Lower lobe of right lung (tissue), 2 donors: ENCODE measurements around the gene SHROOM1. TPM values are rescaled to one million over a fixed set of nuclear protein-coding genes. Genes with fewer than 3 reads are reported as not detected.

Source experiments
- ATAC-seq, 2 donors: fragments of 200-7000 bp; cut with Tn5 transposase; one replicate each; pipeline ENCODE4 v1.9.1; 2020 to 2022; ENCODE audit warnings: mild to moderate bottlenecking in 2 of 2, moderate library complexity in 2 of 2
- DNase-seq: peaks from one replicate; pipeline ENCODE4 v3.0.0-alpha.2; 2020
- H3K27ac ChIP-seq: fragments of 200-600 bp; one replicate; pipeline ENCODE4 v1.8.0; 2022
- H3K27me3 ChIP-seq: fragments of 200-600 bp; one replicate; pipeline ENCODE4 v1.8.0; 2022; ENCODE audit warnings: low read depth
- H3K36me3 ChIP-seq: fragments of 200-600 bp; one replicate; pipeline ENCODE4 v1.8.0; 2022; ENCODE audit warnings: mild to moderate bottlenecking
- H3K4me1 ChIP-seq: fragments of 200-600 bp; one replicate; pipeline ENCODE4 v1.8.0; 2022
- H3K4me3 ChIP-seq: fragments of 200-600 bp; one replicate; pipeline ENCODE4 v1.8.0; 2022; ENCODE audit warnings: mild to moderate bottlenecking
- H3K9me3 ChIP-seq: fragments of 200-600 bp; one replicate; pipeline ENCODE4 v1.8.0; 2022
- intact Hi-C: fragments of 100-400 bp; cut with DNase I; formaldehyde crosslinking; loops from one replicate; pipeline ENCODE4 v1.11.0; 2022
- total RNA-seq: library from RNA; stranded (reverse); fragmentation: NEBNext Ultra II Directional; extraction: Animal tissue kit (Norgen Biotek cat#: 25700); gene quantifications from one replicate; pipeline ENCODE4 v1.2.1, GENCODE V29; 2021
- TF ChIP-seq, protein P1 (sequence below): fragments of 200-600 bp; IDR thresholded peaks from one replicate; pipeline ENCODE4 v1.8.0; 2022; ENCODE audit warnings: antibody characterized with exemption, mild to moderate bottlenecking
- donor health status: DM: no; HTN: yes; CAD: no; lungs with severe emphysema.

The SHROOM1 gene
- total RNA-seq, 1 donor from 2014 or later, result 17.3 TPM

- no peak for ATAC-seq
- intact Hi-C loops, result no loop called here
- TF ChIP-seq, protein P1, sequence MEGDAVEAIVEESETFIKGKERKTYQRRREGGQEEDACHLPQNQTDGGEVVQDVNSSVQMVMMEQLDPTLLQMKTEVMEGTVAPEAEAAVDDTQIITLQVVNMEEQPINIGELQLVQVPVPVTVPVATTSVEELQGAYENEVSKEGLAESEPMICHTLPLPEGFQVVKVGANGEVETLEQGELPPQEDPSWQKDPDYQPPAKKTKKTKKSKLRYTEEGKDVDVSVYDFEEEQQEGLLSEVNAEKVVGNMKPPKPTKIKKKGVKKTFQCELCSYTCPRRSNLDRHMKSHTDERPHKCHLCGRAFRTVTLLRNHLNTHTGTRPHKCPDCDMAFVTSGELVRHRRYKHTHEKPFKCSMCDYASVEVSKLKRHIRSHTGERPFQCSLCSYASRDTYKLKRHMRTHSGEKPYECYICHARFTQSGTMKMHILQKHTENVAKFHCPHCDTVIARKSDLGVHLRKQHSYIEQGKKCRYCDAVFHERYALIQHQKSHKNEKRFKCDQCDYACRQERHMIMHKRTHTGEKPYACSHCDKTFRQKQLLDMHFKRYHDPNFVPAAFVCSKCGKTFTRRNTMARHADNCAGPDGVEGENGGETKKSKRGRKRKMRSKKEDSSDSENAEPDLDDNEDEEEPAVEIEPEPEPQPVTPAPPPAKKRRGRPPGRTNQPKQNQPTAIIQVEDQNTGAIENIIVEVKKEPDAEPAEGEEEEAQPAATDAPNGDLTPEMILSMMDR, result no peak
Observed at GRCh38 chr5:132832612-132833011, 2.2 kb upstream of the SHROOM1 start.

DNA sequence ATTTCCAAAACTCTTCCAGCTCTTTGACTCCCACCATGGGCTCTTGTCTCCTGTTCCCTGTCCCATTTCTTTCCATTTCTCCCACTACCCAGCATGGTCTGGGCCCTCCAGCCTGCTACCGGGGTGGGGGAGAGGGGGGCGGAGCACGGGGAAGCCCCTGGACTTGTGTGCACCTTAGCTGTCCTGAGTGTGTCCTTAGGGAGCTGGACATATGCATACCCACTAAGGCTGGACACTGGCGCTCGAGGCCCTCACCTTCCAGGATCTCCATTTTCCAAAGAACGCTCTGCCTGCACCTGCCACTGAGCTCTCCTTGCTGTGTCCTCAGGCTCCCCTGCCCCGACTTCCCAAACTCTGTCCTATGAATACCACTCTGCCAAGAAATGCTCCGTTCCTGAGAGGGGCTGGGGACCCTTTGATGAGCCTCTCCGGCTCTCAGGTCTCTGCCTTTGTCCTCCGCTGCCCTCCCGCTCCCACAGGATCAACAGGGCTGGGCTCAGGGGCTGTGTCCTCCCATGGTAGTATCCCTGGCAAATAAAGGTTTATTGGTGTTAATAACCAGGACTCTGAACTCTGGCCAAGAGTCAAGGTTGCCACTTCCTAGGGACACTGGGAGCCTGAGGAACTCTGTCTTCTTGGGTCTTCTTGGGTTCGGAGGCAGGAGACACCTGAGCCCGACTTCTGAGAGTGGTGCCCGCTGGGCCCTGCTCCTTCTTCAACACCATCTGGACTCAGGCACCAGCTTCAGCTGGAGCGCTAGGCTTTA lies 831 bp upstream of the SHROOM1 start:
- H3K36me3 ChIP-seq, result no peaks in the 10 kb centered on the region
- no peaks in the 10 kb centered on the region for H3K9me3 ChIP-seq
- no peaks in the 10 kb centered on the region for H3K27me3 ChIP-seq
- DNase-seq (no peak), ATAC-seq (no peak)
- intact Hi-C loops, result no loop called here
- TF ChIP-seq, protein P1, result no peak
- H3K27ac ChIP-seq, result peak overlapping the region; percentile 93
- peak overlapping the region; percentile 86 for H3K4me3 ChIP-seq
- peaks cover 43% of the 10 kb centered on the region for H3K4me1 ChIP-seq

More at GRCh38 chr5:132832612-132833011, 2.2 kb upstream of the SHROOM1 start:
- Histone ChIP-seq H3K4me3 (no peak overlapping the region), H3K4me1 (peaks cover 30% of the 10 kb centered on the region), H3K27ac (no peak overlapping the region), H3K27me3 (no peaks in the 10 kb centered on the region), H3K9me3 (no peaks in the 10 kb centered on the region), H3K36me3 (no peaks in the 10 kb centered on the region)
- no peak for DNase-seq

DNA sequence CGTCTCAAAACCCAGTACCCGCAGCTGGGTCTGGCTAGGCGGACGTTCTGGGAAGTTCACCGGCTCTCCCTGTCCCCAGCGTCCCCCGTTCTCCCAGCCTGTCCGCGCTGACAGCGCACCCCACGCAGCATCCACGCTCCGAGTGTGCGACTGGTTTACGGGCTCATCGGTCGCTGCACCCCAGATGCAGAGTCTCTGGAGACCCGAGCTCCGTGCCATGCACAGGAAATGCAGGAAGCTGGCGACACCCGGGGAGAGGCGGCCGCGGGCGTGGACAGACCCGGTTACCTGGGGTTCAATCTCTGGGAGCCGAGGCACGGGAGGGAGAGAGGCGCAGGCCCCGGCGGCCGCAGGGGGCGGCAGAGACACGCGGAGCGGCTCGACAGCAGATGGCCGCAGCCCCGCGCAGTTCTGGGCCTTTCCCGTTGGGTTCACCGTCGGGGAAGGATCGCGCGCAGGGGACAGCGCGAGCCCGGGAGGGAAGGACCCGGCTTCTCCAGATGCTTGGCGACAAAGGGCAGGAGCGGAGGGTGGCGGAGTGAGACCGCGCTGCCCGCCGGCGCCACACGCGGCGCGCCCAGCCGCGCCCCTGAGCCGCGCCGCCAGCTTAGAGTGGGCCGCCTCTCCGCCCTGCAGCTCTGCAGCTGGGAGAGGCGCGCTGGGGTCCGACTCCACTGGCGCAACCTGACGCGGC lies 558 bp downstream of the SHROOM1 start:
- DNase-seq (peak; percentile 87), ATAC-seq (peak; percentile 91 to 92)
- H3K27me3 ChIP-seq, result no peaks in the 10 kb centered on the region
- intact Hi-C loops, result no loop called here
- H3K4me3 ChIP-seq, result peak overlapping the region; percentile 86
- peak overlapping the region; percentile 93 for H3K27ac ChIP-seq
- no peaks in the 10 kb centered on the region for H3K9me3 ChIP-seq
- TF ChIP-seq, protein P1, result peak; percentile 95
- peaks cover 50% of the 10 kb centered on the region for H3K4me1 ChIP-seq
- peaks cover 9% of the 10 kb centered on the region for H3K36me3 ChIP-seq

- Histone ChIP-seq H3K9me3 (no peaks in the 10 kb centered on the region), H3K36me3 (peaks cover 18% of the 10 kb centered on the region), H3K4me1 (peaks cover 50% of the 10 kb centered on the region), H3K4me3 (peak overlapping the region; percentile 86), H3K27ac (no peak overlapping the region), H3K27me3 (no peaks in the 10 kb centered on the region)
- TF ChIP-seq, protein P1, result no peak
- intact Hi-C loops, result no loop called here
- ATAC-seq, result no peak
- peak; percentile 49 for DNase-seq
Observed at GRCh38 chr5:132828846-132829494, 1.5 kb downstream of the SHROOM1 start.

- Histone ChIP-seq H3K27me3 (no peaks in the 10 kb centered on the region), H3K27ac (no peak overlapping the region), H3K4me1 (peaks cover 50% of the 10 kb centered on the region), H3K9me3 (no peaks in the 10 kb centered on the region), H3K36me3 (peaks cover 24% of the 10 kb centered on the region), H3K4me3 (no peak overlapping the region)
- intact Hi-C loops, result no loop called here
- no peak for ATAC-seq
- no peak for DNase-seq
- TF ChIP-seq, protein P1, result no peak
Observed at GRCh38 chr5:132827943-132828673, 2.3 kb downstream of the SHROOM1 start.
